Measurements from ENCODE around the gene ATP2B2.

- TF ChIP-seq CTCF (IDR thresholded peaks at IDR 0.05) = no peak
- TF ChIP-seq POLR2A (IDR thresholded peaks at IDR 0.05) = no peak
Observed at GRCh38 chr3:10312391-10312790, 193.0 kb downstream of the ATP2B2 start.
